GM12864 (cell line): ENCODE data around the gene SLC6A3.
"Not testable (repeated sequence)": the region's sequence is repeated elsewhere in the genome, so short reads cannot be mapped to it uniquely, and the experiment has no call there.

Experiments
- DNase-seq: peaks from one replicate; pipeline ENCODE4 v3.0.0-alpha.2; 2011; ENCODE audit warnings: low read depth
- H3K4me3 ChIP-seq: 2 replicates; pipeline ENCODE4 v1.5.1; 2011; ENCODE audit warnings: mild to moderate bottlenecking, low read depth, low read length, control low read depth
- CTCF ChIP-seq: IDR thresholded peaks from 2 replicates; pipeline ENCODE4 v1.5.1; 2011; ENCODE audit warnings: low read depth, mild to moderate bottlenecking, moderate library complexity, low read length, control low read depth, inconsistent platforms; ENCODE audit errors: missing control alignments

Gene SLC6A3

GRCh38 chr5:1464096-1464446 lies 18.8 kb upstream of the SLC6A3 start:
- TF ChIP-seq CTCF, result no peak
- no peak overlapping the region for H3K4me3 ChIP-seq
- DNase-seq, result no peak

- DNase-seq, result no peak
Measured at GRCh38 chr5:1463326-1464095, 18.3 kb upstream of the SLC6A3 start.

GRCh38 chr5:1462358-1462757 lies 17.1 kb upstream of the SLC6A3 start:
- H3K4me3 ChIP-seq, result no peak overlapping the region
- no peak for TF ChIP-seq CTCF
- DNase-seq, result no peak

More at GRCh38 chr5:1463326-1464095, 18.3 kb upstream of the SLC6A3 start:
- no peak overlapping the region for H3K4me3 ChIP-seq
- TF ChIP-seq CTCF, result no peak

GRCh38 chr5:1461396-1461795 lies 16.2 kb upstream of the SLC6A3 start:
- H3K4me3 ChIP-seq, result no peak overlapping the region
- TF ChIP-seq CTCF, result no peak
- no peak for DNase-seq

GRCh38 chr5:1460054-1460682 lies 14.9 kb upstream of the SLC6A3 start:
- DNase-seq, result no peak
- TF ChIP-seq CTCF, result no peak
- H3K4me3 ChIP-seq, result no peak overlapping the region

GRCh38 chr5:1459435-1459834 lies 14.2 kb upstream of the SLC6A3 start:
- DNase-seq, H3K4me3 ChIP-seq: not testable (repeated sequence)

GRCh38 chr5:1456110-1456881 lies 11.1 kb upstream of the SLC6A3 start:
- not testable (repeated sequence) for H3K4me3 ChIP-seq, DNase-seq
